HG03571 (cell line): Measurements from ENCODE around the gene TEX9.

Experiments used
- ATAC-seq: cut with Tn5 transposase; IDR thresholded peaks from one replicate; pipeline ENCODE4 v1.9.1; 2021; ENCODE audit not compliant: unreplicated experiment

The TEX9 gene

GRCh38 chr15:56440214-56440770, 75.1 kb downstream of the TEX9 start:
- ATAC-seq, result no peak

GRCh38 chr15:56442354-56442753, 77.1 kb downstream of the TEX9 start:
- no peak for ATAC-seq

DNA sequence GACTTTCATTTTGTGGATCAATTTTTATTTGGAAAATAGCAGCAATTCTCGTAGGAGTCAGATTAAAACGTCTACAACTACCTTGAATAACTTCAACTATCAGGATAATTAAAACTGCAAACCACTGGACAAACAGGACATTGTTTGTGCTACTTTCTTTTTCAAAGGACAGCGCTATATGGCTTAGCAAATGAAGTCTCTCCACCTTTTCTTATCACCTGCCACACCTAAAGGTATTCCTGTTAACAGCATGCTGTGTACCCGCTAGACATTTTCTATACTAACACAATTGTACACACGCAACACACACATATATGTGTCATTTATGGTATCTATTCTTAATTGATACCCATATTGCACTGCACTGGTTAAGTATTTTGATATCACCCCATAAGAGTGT, 80.5 kb downstream of the TEX9 start:
- ATAC-seq, result no peak

GRCh38 chr15:56454836-56455235, 89.6 kb downstream of the TEX9 start:
- no peak for ATAC-seq

DNA sequence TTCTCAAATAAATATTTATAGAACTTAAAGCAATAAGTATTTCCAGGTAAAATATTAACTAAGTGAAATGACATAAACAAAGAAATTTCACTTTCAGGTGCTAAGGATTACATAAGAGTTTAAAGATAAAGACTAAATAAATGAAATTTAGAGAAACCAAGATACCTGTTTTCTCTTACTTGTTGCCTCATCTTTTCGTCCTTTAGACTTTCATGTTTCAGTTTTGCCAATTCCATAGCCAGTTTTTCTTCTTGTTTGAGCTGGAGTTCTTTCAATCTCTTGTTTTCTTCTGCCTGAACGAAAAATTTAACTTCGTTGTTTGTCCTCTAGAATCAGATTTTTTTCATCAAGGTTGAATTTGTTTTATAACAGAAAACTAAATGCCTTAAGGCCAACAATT, 91.0 kb downstream of the TEX9 start:
- ATAC-seq, result no peak

- no peak for ATAC-seq
Measured at GRCh38 chr15:56459096-56459495, 93.9 kb downstream of the TEX9 start.

DNA sequence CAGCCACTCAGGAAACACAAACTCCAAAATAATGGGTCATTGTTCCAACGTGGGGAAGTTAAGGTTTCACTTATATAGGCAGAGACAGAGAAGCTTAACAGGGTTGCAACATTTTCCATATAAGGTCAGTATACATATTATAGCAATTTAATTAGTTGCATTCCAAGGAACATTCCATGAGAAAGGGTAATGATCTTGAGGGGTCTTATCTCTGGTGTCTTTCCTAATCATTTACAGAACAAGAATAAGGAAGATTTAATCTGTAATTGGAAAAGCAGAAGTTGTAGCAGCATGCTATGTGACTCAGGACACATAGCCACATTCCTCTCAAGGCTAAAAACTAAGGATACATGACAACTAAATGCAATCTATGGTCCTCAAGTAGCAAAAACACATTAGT, 94.8 kb downstream of the TEX9 start:
- no peak for ATAC-seq

DNA sequence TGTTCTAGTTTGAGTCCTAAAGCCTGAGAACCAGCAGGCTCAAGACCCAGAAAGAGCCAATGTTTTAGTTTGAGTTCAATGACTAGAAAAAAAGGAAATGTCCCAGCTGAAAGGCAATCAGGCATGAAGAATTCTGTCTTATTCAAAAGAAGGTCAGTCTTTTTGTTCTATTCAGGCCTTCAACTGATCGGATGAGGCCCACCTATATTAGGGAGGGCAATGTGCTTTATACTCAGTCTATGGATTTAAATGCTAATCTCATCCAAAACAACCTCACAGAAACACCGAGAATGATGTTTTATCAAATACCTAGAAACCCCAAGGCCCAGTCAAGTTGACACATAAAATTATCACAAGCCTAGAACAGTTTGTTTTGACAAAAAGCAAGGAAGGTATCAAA, 95.7 kb downstream of the TEX9 start:
- no peak for ATAC-seq

GRCh38 chr15:56464893-56465520, 99.8 kb downstream of the TEX9 start, which contains the start of gene MNS1:
Gene MNS1, minus strand, starts transcription at chr15:56465137. Its CDS starts 165 bp downstream, at chr15:56464972.
- peak; percentile 98 for ATAC-seq

- ATAC-seq, result no peak
Measured at GRCh38 chr15:56467616-56468015, 102.4 kb downstream of the TEX9 start.

- peak; percentile 40 for ATAC-seq
Measured at GRCh38 chr15:56468401-56468800, 103.2 kb downstream of the TEX9 start.

DNA sequence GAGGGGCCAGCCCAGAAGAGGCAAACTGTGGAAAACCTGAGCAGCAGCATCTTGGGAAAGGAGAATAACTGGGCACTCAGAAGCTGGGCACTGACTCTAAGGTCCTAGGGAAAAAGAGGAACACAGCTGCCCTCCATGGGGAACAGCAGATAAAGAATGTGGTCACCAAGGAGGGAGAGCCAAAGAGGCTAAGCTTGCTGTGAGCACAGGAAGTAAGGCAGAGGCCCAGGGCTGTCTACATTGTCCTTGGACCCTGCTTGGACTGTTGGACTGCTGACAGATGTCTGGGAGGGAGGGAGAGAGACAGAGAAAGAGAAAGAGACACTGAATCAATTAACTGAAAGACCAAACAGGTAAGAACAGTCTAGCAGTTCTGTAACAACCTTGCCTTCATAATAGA, 104.3 kb downstream of the TEX9 start:
- ATAC-seq, result no peak

GRCh38 chr15:56471440-56472069, 106.3 kb downstream of the TEX9 start:
- no peak for ATAC-seq

GRCh38 chr15:56472278-56472677, 107.1 kb downstream of the TEX9 start:
- ATAC-seq, result no peak

DNA sequence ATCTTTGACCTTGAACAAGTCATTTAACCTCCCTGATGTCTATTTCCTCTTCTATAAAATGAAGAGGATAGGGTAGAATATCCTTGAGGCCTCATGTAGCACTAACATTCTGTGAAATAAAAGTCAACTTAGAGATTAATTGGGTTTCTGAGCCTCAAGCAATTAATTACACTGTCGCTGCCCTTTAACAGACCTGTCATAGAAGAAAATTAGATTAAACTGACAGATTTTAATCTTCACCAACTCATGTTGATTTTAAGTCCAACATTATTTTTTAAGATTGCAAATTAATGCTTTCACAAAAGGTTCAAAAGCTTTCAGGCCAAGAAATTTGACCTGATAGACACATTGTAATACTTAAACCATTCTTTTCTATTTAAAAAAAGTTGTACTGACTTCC, 107.8 kb downstream of the TEX9 start:
- no peak for ATAC-seq

GRCh38 chr15:56475351-56475750, 110.1 kb downstream of the TEX9 start:
- ATAC-seq, result no peak
